Stomach smooth muscle (tissue), 2 donors: Measurements from ENCODE around the gene PELI2.

ENCODE experiments used
- H3K27ac ChIP-seq: one replicate; pipeline ENCODE4 v1.7.0; 2013; ENCODE audit warnings: mild to moderate bottlenecking, low read length, inconsistent platforms
- H3K27me3 ChIP-seq, 2 donors: one replicate each; pipeline ENCODE4 v1.7.0; 2013; ENCODE audit warnings: low read length in 2 of 2; ENCODE audit not compliant: insufficient read depth in 2 of 2, control insufficient read depth in 1 of 2
- H3K36me3 ChIP-seq, 2 donors: one replicate each; pipeline ENCODE4 v1.7.0; 2013; ENCODE audit warnings: low read length in 2 of 2; ENCODE audit not compliant: control insufficient read depth in 2 of 2, insufficient read depth in 2 of 2
- H3K4me1 ChIP-seq: one replicate; pipeline ENCODE4 v1.7.0; 2013; ENCODE audit warnings: low read length; ENCODE audit not compliant: control insufficient read depth, insufficient read depth
- H3K4me3 ChIP-seq, 2 donors: one replicate each; pipeline ENCODE4 v1.7.0; 2013; ENCODE audit warnings: low read length in 2 of 2
- H3K9ac ChIP-seq, 2 donors: one replicate each; pipeline ENCODE4 v1.7.0; 2013; ENCODE audit warnings: low read length in 2 of 2, mild to moderate bottlenecking in 1 of 2
- H3K9me3 ChIP-seq, 2 donors: one replicate each; pipeline ENCODE4 v1.7.0; 2013; ENCODE audit warnings: low read length in 2 of 2; ENCODE audit not compliant: control insufficient read depth in 2 of 2
- donor health status: healthy.
- donor health status: Pancreatic carcinoma.

The PELI2 gene

DNA sequence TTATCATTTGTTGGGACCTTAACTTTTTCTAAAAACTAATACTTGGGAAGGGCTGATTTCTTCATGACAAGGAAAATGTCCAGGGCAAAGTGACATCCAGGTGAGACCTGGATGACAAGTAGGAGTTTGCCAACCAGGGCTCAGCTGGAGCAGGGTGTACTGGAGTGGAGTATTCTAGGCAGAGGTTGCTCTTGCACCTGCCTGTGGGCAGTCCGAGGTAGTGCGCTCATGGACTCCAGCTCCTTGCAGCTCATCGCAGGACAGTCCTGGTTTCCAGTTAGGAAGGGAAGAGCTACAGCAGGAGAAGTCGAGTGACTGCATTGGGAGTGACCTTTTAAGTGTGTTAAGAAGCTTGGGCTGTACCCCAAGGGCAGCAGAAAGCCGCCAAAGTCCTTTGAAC lies 175.9 kb downstream of the PELI2 start:
- H3K4me3 ChIP-seq: no peak overlapping the region
- H3K27me3 ChIP-seq: no peaks in the 10 kb centered on the region
- H3K9ac ChIP-seq: no peak overlapping the region
- no peaks in the 10 kb centered on the region for H3K4me1 ChIP-seq
- no peaks in the 10 kb centered on the region for H3K9me3 ChIP-seq
- no peak overlapping the region for H3K27ac ChIP-seq
- H3K36me3 ChIP-seq: peaks cover 0 to 5% of the 10 kb centered on the region in 2 donors

DNA sequence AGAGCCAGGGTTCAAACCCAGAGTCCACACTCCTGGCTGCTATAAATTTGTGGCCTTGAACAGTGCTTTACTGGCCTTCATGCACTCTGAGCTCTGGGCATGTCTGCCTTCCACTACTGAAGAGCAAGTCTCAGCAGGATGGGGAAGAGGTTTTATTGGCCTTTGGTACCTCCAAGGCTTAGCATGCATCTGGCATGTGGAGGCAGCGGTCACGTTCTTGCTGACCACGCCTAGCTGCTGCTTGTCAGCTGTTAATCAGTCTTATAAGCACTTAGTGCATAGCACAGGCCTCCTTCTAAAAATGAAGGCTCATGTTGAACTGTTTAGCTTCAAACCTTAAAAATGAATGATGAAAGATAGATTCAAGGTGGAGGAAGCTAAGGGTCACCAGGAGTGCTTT lies 177.5 kb downstream of the PELI2 start:
- Histone ChIP-seq H3K36me3 (peaks cover 0 to 5% of the 10 kb centered on the region in 2 donors), H3K4me1 (no peaks in the 10 kb centered on the region), H3K9ac (no peak overlapping the region), H3K27ac (no peak overlapping the region), H3K9me3 (no peaks in the 10 kb centered on the region), H3K27me3 (no peaks in the 10 kb centered on the region), H3K4me3 (no peak overlapping the region)

DNA sequence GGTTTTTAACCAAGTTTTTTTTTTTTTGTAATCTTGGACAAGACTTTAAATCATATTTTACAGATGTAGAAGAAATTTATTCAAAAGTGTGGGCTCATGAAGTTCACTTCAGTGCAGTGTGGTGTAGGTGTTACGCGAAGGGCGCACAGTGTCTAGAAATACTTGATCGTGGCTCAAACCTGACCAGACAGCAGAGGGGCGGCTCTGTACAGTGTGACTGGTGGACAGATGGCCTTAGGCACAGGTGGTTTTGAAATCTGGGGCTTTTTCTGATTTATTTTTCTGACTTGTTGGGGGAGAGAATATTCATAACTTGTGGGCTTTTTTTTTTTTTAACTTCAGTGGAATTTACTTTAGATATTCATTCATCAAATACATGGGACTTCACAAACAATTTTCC lies 179.2 kb downstream of the PELI2 start:
- H3K36me3 ChIP-seq: peaks cover 0 to 5% of the 10 kb centered on the region in 2 donors
- H3K4me1 ChIP-seq: no peaks in the 10 kb centered on the region
- H3K4me3 ChIP-seq: no peak overlapping the region
- no peaks in the 10 kb centered on the region for H3K9me3 ChIP-seq
- no peaks in the 10 kb centered on the region for H3K27me3 ChIP-seq
- no peak overlapping the region for H3K27ac ChIP-seq
- H3K9ac ChIP-seq: no peak overlapping the region

DNA sequence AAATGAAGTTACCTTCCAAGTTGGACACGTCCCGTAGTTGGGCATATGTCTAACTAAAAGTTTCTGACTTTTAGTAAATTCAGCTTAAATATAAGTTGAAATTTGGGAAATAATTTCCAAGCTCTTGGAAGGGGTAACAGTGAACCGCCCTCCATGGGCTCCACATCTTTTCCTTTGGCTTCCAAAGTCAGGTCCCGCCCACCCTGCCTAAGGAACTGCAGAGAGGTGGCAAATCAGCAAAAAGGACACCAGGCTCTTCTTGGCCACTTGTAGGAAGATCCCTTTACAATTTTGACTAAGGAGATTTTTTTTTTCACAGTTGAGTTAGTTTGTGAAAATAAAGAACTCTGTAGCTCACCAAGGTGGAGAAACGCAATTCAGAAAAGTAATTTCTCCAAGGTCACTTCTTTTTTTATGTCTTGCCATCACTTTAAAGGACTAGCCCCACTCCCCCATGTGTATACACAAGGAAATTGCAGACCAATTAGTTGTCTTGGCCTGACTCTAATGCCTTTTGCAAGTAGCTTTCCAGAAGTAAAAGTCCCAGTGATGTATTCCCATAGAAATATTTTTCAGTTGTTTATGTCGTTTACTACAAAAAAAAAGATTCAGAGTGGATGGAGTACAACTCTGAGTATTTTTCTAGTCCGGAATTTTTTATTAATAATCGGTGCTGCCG lies 181.2 kb downstream of the PELI2 start:
- H3K27me3 ChIP-seq: no peaks in the 10 kb centered on the region
- no peak overlapping the region for H3K4me3 ChIP-seq
- H3K4me1 ChIP-seq: no peaks in the 10 kb centered on the region
- peaks cover 0 to 5% of the 10 kb centered on the region in 2 donors for H3K36me3 ChIP-seq
- H3K9ac ChIP-seq: no peak overlapping the region
- no peaks in the 10 kb centered on the region for H3K9me3 ChIP-seq
- no peak overlapping the region for H3K27ac ChIP-seq

DNA sequence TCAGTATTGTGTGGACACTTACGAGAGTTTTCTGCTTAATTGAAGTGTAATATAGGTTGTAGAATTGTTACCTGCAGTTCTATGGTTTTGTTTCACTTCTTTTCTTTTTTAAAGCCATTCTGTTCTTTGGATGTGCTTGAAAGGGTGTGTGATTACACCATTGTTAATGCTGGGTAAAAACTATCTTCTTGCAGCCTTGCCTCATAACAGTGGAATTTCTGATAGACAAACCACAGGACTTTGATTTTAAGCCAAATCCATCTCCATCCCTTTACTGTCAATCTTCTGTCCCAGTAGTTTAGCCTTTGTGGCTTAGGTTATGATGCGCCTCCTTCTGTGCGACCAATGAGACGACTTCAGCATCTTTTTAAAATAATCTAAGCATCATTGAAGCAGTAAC lies 182.3 kb downstream of the PELI2 start:
- Histone ChIP-seq H3K27ac (no peak overlapping the region), H3K36me3 (peaks cover 0 to 5% of the 10 kb centered on the region in 2 donors), H3K4me1 (no peaks in the 10 kb centered on the region), H3K27me3 (no peaks in the 10 kb centered on the region), H3K9ac (no peak overlapping the region), H3K9me3 (no peaks in the 10 kb centered on the region), H3K4me3 (no peak overlapping the region)

DNA sequence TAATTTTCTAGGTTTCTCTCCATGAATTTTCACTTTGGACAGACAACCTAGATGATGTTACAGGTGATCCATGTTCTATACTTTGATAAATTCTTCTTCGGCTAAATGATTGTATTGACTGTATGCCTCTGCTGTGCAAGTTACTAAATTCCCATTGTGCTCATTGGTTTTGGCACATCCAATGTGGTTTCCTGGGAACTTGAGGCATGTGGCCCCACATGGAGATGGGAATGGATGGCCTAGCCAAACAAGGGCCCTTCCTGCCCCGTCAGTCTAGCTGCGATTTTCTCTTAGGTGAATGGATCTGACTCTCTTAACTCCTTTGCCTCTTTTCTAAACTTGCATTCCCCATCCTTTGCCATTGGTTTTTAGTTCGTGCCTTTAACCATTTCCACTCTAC lies 186.2 kb downstream of the PELI2 start:
- Histone ChIP-seq H3K4me3 (no peak overlapping the region), H3K27ac (no peak overlapping the region), H3K9me3 (no peaks in the 10 kb centered on the region), H3K4me1 (no peaks in the 10 kb centered on the region), H3K27me3 (no peaks in the 10 kb centered on the region), H3K9ac (no peak overlapping the region), H3K36me3 (no peaks in the 10 kb centered on the region)

DNA sequence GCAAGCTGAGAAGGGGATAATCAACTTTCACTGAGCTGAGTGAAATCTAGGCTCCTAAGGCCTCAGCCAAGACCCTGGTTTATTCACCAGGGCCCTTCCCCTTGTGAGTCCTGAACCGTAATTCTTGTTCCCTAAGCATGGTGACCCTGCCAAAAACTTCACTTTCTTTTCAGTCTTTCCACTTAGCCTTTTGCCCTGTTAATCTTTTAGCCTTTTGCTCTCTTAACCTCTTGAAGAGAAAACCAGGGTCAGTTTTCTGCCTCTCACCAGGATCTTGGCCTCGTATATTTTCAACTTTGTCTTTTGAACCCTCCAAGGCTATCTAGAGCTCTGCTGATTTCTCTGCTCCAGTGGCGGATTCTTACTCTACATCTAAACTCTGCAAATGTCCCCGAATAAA lies 191.0 kb downstream of the PELI2 start:
- H3K9me3 ChIP-seq: no peaks in the 10 kb centered on the region
- no peaks in the 10 kb centered on the region for H3K4me1 ChIP-seq
- no peaks in the 10 kb centered on the region for H3K36me3 ChIP-seq
- H3K9ac ChIP-seq: no peak overlapping the region
- H3K27me3 ChIP-seq: no peaks in the 10 kb centered on the region
- no peak overlapping the region for H3K27ac ChIP-seq
- H3K4me3 ChIP-seq: no peak overlapping the region

DNA sequence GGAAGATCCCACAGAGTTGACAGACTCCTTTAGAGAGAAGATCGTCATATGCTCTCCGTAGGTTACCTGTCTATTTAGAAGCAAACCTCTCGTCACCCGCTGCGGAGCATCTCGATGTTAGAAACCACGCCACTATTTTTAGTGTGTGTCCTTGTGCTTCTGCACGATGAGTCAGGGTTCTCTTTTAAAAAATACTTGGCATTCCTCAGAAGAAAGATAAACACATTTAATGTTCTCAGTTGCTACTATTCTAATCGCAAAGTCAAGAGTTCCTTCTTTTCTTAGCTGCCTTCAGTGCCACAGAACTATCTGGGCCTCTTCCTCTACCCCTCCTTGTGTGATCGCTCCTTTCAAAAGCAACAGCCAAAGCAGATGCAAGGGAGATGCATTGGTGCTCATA lies 192.4 kb downstream of the PELI2 start:
- Histone ChIP-seq H3K4me3 (no peak overlapping the region), H3K4me1 (no peaks in the 10 kb centered on the region)

DNA sequence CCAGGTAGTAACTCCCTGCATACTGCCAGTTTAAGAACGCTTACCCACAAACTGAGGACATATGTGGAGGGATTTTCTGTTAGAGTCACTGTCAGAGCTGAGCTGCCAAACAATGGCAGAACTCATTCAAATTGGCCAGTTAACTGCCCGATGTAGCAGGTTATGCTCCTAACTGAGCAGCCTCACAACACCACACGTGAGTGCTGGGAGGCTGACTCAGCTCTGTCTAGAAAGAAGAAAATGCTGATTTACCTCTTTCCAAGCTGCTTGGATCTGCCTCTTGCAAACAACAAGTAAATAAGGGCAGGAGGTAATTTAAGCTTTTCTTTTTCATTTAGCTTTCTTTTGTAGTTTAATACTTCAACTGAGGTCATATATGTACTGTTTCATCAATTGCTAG lies 195.6 kb downstream of the PELI2 start:
- no peak overlapping the region for H3K27ac ChIP-seq
- H3K9me3 ChIP-seq: no peaks in the 10 kb centered on the region
- no peaks in the 10 kb centered on the region for H3K36me3 ChIP-seq
- no peaks in the 10 kb centered on the region for H3K4me1 ChIP-seq
- no peak overlapping the region for H3K4me3 ChIP-seq
- no peak overlapping the region for H3K9ac ChIP-seq
- no peaks in the 10 kb centered on the region for H3K27me3 ChIP-seq

More for the DNA sequence above, 192.4 kb downstream of the PELI2 start:
- no peak overlapping the region for H3K9ac ChIP-seq
- H3K9me3 ChIP-seq: no peaks in the 10 kb centered on the region
- no peaks in the 10 kb centered on the region for H3K36me3 ChIP-seq
- no peaks in the 10 kb centered on the region for H3K27me3 ChIP-seq
- no peak overlapping the region for H3K27ac ChIP-seq

DNA sequence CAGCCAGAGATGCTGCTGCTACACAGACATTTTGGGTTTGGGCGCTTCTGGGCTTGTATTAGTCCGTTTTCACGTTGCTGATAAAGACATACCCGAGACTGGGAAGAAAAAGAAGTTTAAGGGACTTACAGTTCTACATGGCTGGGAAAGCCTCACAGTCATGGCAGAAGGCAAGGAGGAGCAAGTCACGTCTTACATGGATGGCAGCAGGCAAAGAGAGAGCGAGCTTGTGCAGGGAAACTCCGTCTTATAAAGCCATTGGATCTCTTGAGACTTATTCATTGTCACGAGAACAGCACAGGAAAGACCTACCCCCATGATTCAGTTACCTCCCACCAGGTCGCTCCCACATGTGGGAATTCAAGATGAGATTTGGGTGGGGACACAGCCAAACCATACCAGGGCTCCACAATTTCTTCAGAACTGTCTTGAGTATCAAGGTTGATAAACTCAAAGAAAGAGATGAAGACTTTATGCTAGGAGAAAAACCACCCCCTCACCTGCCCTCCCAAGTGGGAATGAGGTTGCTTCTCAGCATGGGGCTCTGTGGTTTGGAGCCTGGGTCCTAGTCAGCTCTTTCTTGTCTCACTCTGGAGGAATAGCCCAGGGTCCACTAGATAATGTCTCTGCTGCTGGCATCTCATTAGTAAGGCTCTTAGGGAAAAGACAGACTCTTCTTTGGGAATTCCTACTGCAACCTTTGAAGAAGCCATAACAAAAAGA lies 200.3 kb downstream of the PELI2 start:
- no peak overlapping the region for H3K27ac ChIP-seq
- no peaks in the 10 kb centered on the region for H3K27me3 ChIP-seq
- no peak overlapping the region for H3K4me3 ChIP-seq
- H3K9me3 ChIP-seq: no peaks in the 10 kb centered on the region
- no peak overlapping the region for H3K9ac ChIP-seq
- no peaks in the 10 kb centered on the region for H3K4me1 ChIP-seq
- H3K36me3 ChIP-seq: no peaks in the 10 kb centered on the region

DNA sequence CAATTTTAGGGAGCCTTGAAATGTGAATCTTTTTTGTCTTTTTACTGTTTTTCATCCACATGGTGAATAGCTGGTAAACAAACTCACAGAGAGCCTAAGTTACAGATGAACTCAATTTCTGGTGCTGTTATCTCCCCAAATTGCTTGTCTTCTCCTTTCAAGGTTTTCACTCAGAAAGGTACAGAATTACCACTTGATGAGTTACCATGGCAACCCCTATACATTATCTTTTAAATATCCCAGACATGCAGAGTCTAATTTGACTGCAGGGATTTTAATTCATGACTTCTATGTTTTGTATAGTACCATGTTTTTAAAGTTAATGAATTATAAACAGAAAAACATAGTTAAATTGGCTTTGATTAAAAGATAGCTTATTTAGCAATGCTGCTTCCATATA lies 203.7 kb downstream of the PELI2 start:
- H3K36me3 ChIP-seq: no peaks in the 10 kb centered on the region
- H3K9me3 ChIP-seq: no peaks in the 10 kb centered on the region
- H3K27me3 ChIP-seq: no peaks in the 10 kb centered on the region
- H3K9ac ChIP-seq: no peak overlapping the region
- H3K4me3 ChIP-seq: no peak overlapping the region
- no peak overlapping the region for H3K27ac ChIP-seq
- H3K4me1 ChIP-seq: no peaks in the 10 kb centered on the region
